T-helper 1 cell treated with Interleukin-12 subunit alpha and Interleukin-12 subunit beta and Interleukin-4 antibody, amounts not matched to agents 30 μg/mL and 1 μg/mL, for 36 hours (primary cell): ENCODE data around the gene ITSN1.

Source experiments
- H3K27ac Mint-ChIP-seq: one replicate; pipeline ENCODE4 v1.8.0; 2021; ENCODE audit warnings: mild to moderate bottlenecking, mixed read lengths
- H3K27me3 Mint-ChIP-seq: one replicate; pipeline ENCODE4 v1.8.0; 2021; ENCODE audit warnings: low read depth, mixed read lengths
- H3K36me3 Mint-ChIP-seq: one replicate; pipeline ENCODE4 v1.8.0; 2021; ENCODE audit warnings: low read depth, mixed read lengths
- H3K4me1 Mint-ChIP-seq: one replicate; pipeline ENCODE4 v1.8.0; 2021; ENCODE audit warnings: low read depth, mixed read lengths
- H3K4me3 Mint-ChIP-seq: one replicate; pipeline ENCODE4 v1.8.0; 2021; ENCODE audit warnings: mild to moderate bottlenecking, moderate library complexity, mixed read lengths
- H3K9me3 Mint-ChIP-seq: one replicate; pipeline ENCODE4 v1.8.0; 2021; ENCODE audit warnings: mixed read lengths

ITSN1 gene

DNA sequence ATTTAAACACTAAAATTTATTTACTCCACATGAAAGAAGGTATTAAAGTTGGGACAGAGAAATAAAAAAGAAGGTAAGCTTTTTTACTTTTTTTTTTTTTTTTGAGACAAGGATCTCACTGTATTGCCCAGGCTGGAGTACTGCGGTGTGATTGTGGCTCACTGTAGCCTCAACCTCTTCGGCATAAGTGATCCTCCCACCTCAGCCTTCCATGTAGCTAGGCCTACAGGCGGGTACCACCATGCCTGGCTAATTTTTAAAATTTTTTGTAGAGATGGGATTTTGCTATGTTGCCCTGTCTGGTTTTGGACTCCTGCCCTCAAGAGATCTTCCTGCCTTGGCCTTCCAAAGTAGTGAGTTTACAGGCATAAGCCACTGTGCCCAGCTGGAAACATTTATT lies 106.6 kb downstream of the ITSN1 start:
- H3K4me1 Mint-ChIP-seq, result no peaks in the 10 kb centered on the region
- peaks cover 16% of the 10 kb centered on the region for H3K9me3 Mint-ChIP-seq
- H3K27me3 Mint-ChIP-seq, result no peaks in the 10 kb centered on the region
- no peaks in the 10 kb centered on the region for H3K36me3 Mint-ChIP-seq
- no peak overlapping the region for H3K27ac Mint-ChIP-seq
- H3K4me3 Mint-ChIP-seq, result no peak overlapping the region

DNA sequence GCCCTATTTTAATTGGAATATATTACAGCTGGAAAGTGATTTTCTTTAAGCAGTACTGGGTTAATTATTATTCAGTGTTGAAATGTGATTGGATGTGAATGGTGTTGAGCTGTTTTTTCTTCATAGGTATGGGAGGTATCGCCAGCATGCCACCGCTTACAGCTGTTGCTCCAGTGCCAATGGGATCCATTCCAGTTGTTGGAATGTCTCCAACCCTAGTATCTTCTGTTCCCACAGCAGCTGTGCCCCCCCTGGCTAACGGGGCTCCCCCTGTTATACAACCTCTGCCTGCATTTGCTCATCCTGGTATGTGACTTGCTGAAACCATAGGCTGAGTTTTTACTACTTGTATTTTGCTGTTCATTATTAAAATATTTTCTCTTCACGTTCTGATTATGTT lies 107.7 kb downstream of the ITSN1 start:
- Mint-ChIP-seq H3K27ac (no peak overlapping the region), H3K4me3 (no peak overlapping the region), H3K27me3 (no peaks in the 10 kb centered on the region), H3K9me3 (peaks cover 16% of the 10 kb centered on the region), H3K4me1 (no peaks in the 10 kb centered on the region), H3K36me3 (no peaks in the 10 kb centered on the region)

DNA sequence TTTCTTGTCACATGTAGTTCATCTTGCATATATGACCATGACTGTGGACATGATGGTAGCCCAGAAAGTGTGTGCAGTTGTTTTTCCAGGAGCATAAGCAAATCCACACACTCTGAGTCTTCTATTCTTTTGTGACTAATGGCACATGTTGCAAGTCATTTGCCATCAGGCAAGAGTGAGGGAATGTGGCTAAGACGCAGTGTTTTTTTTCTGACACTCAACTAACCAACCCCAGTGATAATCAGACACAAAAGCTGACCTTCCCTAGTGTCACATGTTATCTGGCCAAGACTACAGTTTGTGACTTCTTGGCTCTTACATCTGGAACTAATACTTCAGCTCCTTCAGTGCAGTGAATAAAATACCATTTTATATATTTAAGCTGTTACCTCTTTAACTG lies 108.8 kb downstream of the ITSN1 start:
- Mint-ChIP-seq H3K36me3 (no peaks in the 10 kb centered on the region), H3K27me3 (no peaks in the 10 kb centered on the region), H3K4me1 (no peaks in the 10 kb centered on the region), H3K9me3 (peaks cover 16% of the 10 kb centered on the region), H3K4me3 (no peak overlapping the region), H3K27ac (no peak overlapping the region)

DNA sequence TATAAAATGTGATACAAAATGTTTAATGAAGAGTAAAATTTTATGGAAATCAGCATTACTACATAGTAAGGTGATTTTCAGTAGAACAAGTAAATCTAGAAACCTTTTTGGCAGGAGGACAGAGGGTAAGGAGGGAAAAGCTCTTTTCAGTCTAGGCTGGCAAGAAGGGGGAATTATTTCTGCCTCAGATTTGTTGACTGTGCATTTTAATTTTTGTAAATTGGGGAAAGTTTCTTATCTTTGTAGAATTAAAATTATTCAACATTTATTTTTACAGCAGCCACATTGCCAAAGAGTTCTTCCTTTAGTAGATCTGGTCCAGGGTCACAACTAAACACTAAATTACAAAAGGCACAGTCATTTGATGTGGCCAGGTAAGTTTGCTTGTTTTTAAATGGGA lies 109.2 kb downstream of the ITSN1 start:
- Mint-ChIP-seq H3K4me1 (no peaks in the 10 kb centered on the region), H3K27me3 (no peaks in the 10 kb centered on the region), H3K9me3 (peaks cover 12% of the 10 kb centered on the region), H3K27ac (no peak overlapping the region), H3K4me3 (no peak overlapping the region), H3K36me3 (no peaks in the 10 kb centered on the region)

DNA sequence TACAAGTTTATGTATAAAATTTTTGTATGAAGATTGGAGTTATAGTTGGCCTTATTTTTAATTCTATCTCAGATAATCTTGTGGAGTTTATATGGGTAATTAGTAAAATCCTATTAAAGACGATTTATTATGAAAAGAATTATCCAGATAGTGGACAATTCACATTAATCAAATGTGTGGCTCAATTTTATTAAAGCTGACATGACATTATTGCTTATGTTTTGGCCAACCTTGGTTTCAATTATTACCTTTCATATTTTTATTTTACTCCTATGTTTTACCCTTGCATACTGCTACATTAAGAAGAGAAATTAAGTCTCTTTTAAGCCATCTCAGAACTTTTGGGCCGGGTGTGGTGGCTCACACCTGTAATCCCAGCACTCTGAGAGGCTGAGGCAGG lies 110.0 kb downstream of the ITSN1 start:
- Mint-ChIP-seq H3K9me3 (peaks cover 5% of the 10 kb centered on the region), H3K27ac (no peak overlapping the region), H3K36me3 (no peaks in the 10 kb centered on the region), H3K4me3 (no peak overlapping the region), H3K4me1 (no peaks in the 10 kb centered on the region), H3K27me3 (no peaks in the 10 kb centered on the region)

DNA sequence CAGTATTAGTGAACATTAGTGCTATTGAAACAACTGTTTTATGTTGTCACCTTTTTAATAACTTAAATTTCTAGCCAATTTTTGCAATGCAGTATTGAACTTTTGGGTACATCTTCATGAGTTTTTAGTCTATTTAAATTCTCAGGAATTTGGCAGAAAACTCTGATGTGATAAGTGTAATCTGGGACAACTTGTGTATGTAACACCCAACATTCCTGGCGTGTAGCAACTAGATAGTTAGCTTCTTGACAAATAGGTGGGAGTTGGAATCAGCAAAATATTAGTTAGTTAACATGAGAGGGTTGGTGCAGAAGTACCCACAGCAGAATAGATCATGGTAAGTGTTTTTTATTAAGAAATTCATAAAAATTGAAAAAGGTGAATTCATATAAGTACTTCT lies 111.6 kb downstream of the ITSN1 start:
- Mint-ChIP-seq H3K36me3 (no peaks in the 10 kb centered on the region), H3K27ac (no peak overlapping the region), H3K27me3 (no peaks in the 10 kb centered on the region), H3K4me3 (no peak overlapping the region), H3K9me3 (no peaks in the 10 kb centered on the region), H3K4me1 (no peaks in the 10 kb centered on the region)

DNA sequence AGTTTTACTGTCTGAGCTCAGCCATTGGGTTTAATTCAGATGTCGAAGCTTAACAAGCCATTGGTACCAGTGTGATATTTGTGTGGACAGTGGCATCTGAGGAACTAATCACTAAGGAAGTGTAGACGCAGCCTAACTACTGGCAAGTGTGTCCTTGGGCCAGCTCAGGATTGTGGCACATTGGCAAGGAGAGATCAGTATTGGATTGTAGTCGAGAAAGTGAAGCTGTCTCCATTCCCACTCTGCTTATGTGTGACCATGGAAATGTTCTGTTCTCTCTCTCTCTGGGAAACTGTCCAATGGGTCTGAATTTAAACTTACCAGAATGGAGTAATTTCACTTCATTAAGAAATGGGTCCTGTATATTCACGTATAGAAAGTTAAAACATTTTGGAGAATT lies 112.2 kb downstream of the ITSN1 start:
- no peak overlapping the region for H3K4me3 Mint-ChIP-seq
- H3K27me3 Mint-ChIP-seq, result no peaks in the 10 kb centered on the region
- no peaks in the 10 kb centered on the region for H3K9me3 Mint-ChIP-seq
- no peak overlapping the region for H3K27ac Mint-ChIP-seq
- H3K36me3 Mint-ChIP-seq, result no peaks in the 10 kb centered on the region
- no peaks in the 10 kb centered on the region for H3K4me1 Mint-ChIP-seq

DNA sequence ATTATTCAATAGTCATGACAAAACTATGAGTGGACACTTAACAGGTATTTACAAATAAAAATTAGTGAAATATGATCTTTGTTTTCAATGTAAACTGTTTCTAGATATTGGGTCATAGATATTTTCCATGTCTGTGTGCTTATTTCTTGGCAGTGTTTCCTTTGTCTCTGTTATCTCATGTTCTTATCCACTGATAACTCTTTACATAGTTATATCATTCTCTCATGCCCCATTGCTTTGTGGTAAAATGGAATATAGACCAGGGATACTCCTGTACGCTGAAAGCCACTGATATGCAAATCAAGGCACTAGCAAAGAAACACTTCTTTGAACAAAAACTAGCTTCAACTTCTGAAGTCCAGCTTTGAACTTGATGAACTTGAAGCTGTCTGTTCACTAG lies 113.1 kb downstream of the ITSN1 start:
- Mint-ChIP-seq H3K4me1 (no peaks in the 10 kb centered on the region), H3K4me3 (no peak overlapping the region), H3K9me3 (no peaks in the 10 kb centered on the region), H3K36me3 (no peaks in the 10 kb centered on the region), H3K27me3 (no peaks in the 10 kb centered on the region), H3K27ac (no peak overlapping the region)

DNA sequence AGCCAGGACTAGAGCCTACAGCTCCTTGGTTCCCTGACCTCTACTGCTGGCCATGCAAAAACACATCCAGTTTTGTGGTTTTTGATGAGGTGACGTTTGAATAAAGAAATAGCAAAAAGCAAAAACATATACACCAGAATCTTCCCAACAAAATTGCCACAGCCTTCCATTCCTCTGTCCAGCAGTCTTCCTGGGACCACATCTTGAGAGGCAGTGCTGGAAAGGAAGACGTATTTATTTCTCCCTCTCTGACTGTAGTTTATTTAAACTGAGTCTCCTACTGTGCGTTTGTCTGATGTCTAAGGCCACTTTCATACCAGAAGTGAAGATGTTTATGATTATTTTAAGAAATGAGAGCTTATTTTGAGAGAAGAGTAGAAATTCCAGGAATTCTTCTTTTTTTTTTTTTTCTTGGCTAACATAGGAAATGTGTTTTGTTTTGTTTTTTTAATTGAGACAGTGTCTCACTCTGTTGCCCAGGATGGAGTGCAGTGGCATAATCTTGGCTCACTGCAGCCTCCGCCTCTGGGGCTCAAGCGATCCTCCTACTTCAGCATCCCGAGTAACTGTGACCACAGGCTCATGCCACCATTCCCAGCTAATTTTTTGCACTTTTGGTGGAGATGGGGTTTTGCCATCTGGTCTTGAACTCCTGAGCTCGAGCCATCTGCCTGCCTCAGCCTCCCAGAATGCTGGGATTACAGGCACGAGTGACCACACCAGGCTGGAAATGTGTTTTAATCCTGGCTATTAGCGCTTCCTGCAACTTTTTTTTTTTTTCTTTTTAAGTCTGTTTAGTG lies 118.5 kb downstream of the ITSN1 start:
- Mint-ChIP-seq H3K27ac (no peak overlapping the region), H3K4me3 (no peak overlapping the region), H3K9me3 (no peaks in the 10 kb centered on the region), H3K27me3 (no peaks in the 10 kb centered on the region), H3K4me1 (no peaks in the 10 kb centered on the region), H3K36me3 (no peaks in the 10 kb centered on the region)

DNA sequence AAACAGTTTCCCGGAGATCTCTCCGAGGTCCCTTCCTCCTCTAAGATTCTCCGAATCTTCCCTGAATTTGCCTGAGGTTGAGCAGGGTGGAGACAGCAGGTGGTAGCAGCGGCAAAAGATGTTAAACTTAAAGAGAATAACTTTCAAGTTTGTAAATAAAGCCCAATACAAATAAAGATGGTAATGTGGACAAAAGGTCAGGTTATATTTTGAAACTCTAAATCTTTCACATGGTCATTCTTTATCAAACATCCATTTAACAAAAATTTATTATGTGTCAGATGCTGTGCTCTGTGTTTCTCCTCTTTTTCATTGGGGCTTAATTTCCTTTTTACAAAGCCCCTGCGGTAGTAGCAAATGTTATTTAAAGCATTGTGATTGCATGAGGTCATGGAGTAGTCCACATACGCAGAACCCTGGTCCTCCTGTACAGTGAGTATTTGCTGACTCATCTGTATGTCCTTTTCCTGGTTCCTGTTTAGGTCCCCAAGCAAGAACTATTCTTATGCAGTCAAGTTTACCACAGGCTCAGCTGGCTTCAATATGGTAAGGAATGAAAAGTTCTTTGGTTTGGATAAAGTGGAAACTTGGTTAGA lies 119.2 kb downstream of the ITSN1 start:
- H3K9me3 Mint-ChIP-seq, result no peaks in the 10 kb centered on the region
- H3K4me3 Mint-ChIP-seq, result no peak overlapping the region
- no peaks in the 10 kb centered on the region for H3K4me1 Mint-ChIP-seq
- H3K27me3 Mint-ChIP-seq, result no peaks in the 10 kb centered on the region
- H3K27ac Mint-ChIP-seq, result no peak overlapping the region
- H3K36me3 Mint-ChIP-seq, result no peaks in the 10 kb centered on the region

DNA sequence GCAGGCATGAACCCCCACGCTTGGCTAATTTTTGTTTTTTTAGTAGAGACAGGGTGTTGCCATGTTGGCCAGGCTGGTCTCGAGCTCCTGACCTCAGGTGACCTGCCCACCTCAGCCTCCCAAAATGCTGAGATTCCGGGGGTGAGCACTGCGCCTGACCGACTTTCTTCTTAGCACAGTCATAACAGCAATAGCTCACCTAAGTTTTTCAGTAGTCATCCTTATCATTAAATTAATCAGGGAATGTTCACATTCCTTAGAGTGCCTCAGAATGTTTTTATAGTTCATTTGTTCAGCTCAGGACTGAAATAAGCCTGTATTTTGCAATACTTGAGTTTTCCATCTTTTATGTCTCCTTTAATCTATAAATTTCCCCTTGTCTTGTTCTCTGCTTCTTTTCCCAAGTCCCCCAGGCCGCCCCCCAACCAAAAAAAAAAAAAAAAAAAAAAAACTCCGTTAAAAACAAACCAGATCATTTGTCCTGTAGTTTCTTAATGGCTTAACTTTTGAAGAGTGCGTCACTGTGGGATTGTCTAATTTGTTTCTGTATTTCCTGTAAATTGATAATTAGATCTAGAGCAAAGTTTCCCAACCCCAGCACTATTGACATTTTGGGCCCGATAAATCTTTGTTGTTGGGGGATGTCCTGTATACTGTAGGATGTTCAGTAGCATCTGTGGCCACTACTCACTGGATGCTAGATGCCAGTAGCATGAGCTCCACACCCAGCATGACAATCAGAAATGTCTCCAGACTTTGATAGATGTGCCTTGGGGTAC lies 120.7 kb downstream of the ITSN1 start:
- Mint-ChIP-seq H3K4me3 (no peak overlapping the region), H3K27ac (no peak overlapping the region), H3K36me3 (no peaks in the 10 kb centered on the region), H3K9me3 (no peaks in the 10 kb centered on the region), H3K27me3 (no peaks in the 10 kb centered on the region), H3K4me1 (no peaks in the 10 kb centered on the region)

DNA sequence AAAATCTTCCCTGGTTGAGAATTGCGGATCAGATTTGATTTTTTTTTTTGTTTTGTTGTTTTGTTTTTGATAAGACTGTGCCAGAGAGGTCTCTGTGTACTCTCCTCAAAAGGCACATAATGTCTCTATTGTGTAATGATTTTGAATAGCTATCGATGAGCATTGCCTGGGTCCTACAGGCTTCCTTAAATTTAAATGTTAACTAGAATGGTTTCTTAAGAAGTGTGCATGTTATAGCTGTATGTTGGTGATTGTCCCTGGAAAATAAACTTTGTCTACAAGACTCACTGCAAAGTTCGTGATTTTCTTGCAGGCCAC lies 121.2 kb downstream of the ITSN1 start:
- H3K4me3 Mint-ChIP-seq, result no peak overlapping the region
- H3K4me1 Mint-ChIP-seq, result no peaks in the 10 kb centered on the region
- H3K27ac Mint-ChIP-seq, result no peak overlapping the region
- no peaks in the 10 kb centered on the region for H3K9me3 Mint-ChIP-seq
- no peaks in the 10 kb centered on the region for H3K36me3 Mint-ChIP-seq
- H3K27me3 Mint-ChIP-seq, result no peaks in the 10 kb centered on the region

DNA sequence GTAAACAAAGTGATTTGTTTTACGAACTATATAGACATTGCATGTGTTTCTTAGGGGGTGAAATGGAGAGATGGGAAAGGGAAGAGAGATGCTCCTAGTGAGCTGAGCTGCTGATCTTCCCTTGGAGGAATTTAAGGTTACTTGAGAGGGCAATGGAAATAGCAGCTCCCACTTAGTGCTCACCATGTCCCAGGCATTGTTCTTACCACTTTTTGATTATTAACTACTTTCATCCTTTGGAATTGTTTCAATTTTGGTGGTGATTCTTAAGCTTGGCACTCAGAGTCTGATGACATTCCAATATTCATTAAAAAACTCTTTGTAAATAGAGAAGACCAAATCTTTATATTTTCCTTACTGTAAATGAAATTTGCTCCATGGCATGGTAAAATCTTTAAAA lies 124.9 kb downstream of the ITSN1 start:
- Mint-ChIP-seq H3K27me3 (peaks cover 5% of the 10 kb centered on the region), H3K9me3 (no peaks in the 10 kb centered on the region), H3K36me3 (no peaks in the 10 kb centered on the region), H3K27ac (no peak overlapping the region), H3K4me1 (no peaks in the 10 kb centered on the region), H3K4me3 (no peak overlapping the region)

DNA sequence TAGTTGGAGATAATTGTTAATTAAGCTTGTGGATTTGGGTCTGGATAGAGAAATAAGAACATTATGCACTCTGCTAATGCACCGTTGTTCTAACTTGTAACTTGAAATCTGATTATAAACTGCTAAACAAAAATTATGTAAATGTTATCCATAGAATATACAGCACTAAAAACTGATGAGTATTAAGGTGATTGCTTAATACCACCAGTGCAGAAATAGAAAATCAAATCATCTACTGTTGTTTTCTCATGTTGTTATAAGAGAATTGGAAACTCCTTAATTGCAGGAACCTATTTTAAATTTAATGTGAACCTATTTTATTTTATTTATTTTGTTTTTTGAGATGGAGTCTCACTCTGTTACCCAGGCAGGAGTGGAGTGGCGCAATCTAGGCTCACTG lies 125.7 kb downstream of the ITSN1 start:
- Mint-ChIP-seq H3K9me3 (no peaks in the 10 kb centered on the region), H3K4me3 (no peak overlapping the region), H3K27me3 (peaks cover 5% of the 10 kb centered on the region), H3K36me3 (no peaks in the 10 kb centered on the region), H3K4me1 (no peaks in the 10 kb centered on the region), H3K27ac (no peak overlapping the region)

DNA sequence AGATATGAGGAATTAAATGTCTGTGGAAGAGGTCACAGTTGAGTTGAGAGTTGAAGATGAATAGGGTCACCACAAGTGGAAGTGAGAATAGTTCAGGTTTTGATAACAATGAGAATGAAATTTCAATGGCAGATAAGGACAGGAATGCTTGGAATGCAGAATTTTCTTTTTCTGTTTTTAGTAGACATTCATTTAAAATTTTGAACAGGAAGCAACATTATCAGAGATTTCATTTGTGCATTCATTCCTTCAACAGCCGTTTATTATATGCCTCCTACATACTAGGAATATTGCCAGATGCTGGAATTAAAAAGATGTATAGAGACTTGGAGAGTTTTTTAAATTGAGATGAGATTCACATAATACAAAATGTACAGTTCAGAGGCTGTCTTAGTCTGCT lies 126.8 kb downstream of the ITSN1 start:
- Mint-ChIP-seq H3K36me3 (no peaks in the 10 kb centered on the region), H3K9me3 (no peaks in the 10 kb centered on the region), H3K27me3 (peaks cover 5% of the 10 kb centered on the region), H3K4me1 (no peaks in the 10 kb centered on the region), H3K4me3 (no peak overlapping the region), H3K27ac (no peak overlapping the region)
